IPS-NIHi7 (cell line): ENCODE data around the gene ARL5A.
"Not testable (repeated sequence)": the region's sequence is repeated elsewhere in the genome, so short reads cannot be mapped to it uniquely, and the experiment has no call there.

Experiments used
- DNase-seq: peaks from one replicate; pipeline ENCODE4 v3.0.0; 2012; ENCODE audit warnings: mixed read lengths; ENCODE audit errors: extremely low spot score

Gene ARL5A

DNA sequence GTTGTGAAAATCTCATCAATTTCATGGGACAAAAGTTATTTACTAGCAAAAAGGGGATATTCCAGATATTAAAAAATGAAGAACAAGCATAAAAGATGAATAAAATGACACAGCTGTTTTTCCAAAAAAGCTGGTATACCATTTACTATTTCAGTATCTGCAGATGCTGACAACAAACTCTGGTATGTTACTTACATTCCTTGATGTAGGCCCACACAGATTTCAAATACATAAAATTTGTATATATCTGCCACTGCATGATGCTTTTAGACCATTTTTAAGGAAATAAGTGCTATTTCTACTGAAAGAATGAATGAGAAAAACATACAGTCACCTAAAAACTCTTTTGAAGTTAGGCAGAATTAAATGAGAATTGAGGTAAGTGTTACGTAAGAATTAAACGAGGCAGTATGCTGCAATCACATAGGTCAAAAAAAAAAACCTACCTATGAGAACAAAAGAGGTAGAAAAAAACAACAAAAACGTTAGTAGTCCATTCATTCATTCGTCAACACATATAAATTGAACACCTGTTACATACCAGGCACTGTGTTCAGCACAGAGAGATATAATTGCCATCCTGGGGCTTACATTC lies 32.5 kb downstream of the ARL5A start:
- DNase-seq = no peak

DNA sequence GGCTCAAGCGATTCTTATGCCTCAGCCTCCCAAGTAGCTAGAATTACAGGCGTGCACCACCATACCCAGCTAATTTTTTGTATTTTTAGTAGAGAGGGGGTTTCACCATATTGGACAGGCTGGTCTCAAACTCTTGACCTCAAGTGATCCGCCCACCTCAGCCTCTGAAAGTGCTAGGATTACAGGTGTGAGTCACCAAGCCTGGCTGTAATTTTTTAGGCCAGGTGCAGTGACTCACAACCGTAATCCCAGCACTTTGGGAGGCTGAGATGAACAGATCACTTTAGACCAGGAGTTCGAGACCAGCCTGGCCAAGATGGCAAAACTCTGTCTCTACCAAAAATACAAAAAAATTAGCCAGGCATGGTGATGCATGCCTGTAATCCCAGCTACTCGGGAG lies 33.8 kb downstream of the ARL5A start:
- not testable (repeated sequence) for DNase-seq

DNA sequence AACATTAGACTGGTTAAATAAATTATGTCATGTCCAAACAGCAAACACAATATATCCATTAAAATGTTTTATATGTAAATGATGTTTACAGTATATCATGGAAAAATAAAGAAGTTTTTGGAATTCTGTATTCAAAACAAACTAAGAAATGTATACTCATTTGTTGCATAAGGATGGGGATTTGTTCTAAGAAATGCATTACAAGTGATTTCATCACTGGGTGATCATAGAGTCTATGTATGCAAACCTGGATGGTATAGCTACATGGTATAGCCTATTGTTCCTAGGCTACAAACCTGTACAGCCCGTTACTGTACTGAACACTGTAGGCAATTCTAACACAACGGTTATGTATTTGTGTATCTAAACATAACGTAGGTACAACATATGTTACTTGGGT lies 35.1 kb downstream of the ARL5A start:
- no peak for DNase-seq

- DNase-seq = no peak
Observed at GRCh38 chr2:151792589-151792988, 35.6 kb downstream of the ARL5A start.

DNA sequence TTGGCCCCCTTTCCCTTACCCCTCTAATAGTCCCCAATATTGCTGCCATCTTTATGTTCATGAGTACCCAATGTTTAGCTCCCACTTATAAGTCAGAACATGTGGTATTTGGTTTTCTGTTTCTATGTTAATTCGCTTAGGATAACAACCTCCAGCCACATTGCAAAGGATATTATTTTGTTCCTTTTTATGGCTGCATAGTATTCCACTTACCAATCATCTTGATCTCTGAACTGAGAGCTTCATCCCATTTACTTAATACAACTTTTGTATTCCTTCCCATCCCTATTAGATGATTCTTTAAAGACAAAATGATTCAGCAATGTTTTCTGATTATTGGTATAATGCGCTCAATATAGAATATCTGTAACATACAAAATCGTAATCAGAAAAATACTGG lies 36.7 kb downstream of the ARL5A start:
- DNase-seq = no peak

GRCh38 chr2:151790689-151791088 lies 37.5 kb downstream of the ARL5A start:
- DNase-seq = no peak

DNA sequence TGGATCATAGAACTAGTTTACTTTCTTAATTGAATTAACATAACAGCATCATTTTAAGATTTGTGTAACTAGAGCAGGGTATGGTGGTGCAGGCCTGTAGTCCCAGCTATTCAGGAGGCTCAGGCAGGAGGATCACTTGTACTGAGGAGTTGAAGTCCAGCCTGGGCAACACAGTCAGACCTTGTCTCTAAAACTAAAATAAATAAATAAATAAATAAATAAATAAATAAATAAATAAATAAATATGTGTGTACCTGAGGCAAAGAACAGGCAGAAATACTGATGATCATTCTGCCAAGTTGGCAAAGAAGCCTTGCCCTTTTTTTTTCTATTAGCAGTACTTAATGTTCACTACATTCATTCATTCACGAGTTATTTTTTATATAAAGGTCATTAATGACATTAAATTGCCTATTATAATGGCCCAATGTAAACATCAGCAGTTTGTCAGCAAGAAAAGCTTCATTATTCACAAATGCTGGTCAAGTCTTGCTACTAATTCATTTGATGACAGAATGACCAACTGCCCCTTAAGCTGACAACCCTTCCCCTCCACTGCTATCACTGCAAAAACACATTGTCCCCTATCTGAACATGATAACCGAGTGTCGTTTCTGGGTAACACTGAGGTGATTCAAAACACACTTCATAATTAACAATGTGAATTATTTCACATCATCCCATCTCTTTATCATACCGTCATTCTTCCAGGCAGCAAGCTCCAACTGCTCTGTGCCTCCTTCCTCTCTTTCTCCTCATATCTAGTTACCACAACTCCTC lies 39.0 kb downstream of the ARL5A start:
- DNase-seq = no peak

- DNase-seq = no peak
Observed at GRCh38 chr2:151786483-151786882, 41.7 kb downstream of the ARL5A start.

DNA sequence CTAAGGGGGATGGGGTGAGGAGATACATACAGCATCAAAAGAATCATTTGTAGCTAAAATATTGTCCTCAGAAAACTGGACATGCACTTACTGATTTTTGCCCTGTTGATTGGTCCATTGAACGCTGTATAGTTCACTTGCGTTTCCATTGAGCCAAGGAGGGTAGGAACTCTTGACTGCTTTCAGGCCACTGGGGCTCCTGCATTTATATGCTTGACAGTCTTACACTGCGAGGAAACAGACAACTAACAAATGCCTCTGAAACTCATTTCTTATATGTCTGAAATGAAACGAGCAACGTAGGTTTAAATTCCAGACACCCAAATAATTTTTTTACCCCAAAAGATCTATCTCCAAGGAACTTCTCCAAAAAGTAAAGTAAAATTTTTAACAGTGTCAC lies 42.1 kb downstream of the ARL5A start:
- no peak for DNase-seq

GRCh38 chr2:151783133-151783520 lies 45.1 kb downstream of the ARL5A start:
- no peak for DNase-seq

DNA sequence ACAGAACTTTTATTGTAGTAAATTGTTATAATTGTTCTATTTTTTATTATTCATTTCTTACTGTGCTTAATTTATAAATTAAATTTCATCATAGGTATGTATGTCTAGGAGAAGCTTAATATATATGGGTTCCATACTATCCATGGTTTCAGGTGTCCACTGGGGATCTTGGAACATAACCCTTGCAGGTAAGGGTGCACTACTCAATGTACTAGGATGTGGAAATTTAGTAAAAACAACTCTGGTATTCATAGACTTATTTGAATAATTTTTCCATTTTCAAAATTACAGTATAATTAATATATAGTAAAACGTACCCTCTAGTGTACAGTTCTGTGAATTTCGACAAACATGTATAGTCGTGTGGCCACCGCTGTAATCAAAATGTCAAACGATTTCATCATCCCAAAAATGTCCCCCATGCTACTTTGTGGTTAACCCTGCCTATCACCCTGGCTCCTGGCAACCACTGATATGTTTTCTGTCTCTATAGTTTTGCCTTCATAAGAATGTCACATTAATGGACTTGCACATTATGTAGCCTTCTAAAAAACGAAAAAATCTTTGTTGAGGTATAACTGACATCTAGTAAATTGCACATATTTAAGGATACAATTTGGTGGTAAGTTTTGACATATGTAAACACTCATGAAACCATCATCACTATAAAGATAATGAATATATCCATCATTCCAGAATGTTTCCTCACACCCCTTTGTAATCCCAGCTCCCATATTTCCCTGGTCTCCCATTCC lies 45.7 kb downstream of the ARL5A start:
- no peak for DNase-seq

- DNase-seq = no peak
Observed at GRCh38 chr2:151781642-151782041, 46.6 kb downstream of the ARL5A start.

DNA sequence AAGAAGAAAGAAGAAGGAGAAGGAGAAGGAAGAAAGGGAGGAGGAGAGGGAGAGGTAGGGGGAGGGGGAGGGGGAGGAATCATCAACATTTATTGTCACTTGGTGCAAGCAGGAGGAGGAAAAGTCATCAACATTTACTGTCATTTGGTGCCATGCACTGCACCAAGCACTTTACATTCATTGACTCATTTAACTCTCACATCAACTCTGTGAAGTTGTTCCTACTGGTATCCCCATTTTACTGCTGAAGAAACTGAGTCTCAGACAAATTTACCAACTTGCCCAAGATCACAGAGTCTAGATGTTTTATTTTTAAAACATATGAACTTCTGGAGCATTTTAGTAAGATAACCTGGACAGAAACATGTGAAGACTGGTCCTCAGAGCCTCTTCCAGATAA lies 47.3 kb downstream of the ARL5A start:
- DNase-seq = no peak

GRCh38 chr2:151777935-151778334 lies 50.3 kb downstream of the ARL5A start:
- no peak for DNase-seq

DNA sequence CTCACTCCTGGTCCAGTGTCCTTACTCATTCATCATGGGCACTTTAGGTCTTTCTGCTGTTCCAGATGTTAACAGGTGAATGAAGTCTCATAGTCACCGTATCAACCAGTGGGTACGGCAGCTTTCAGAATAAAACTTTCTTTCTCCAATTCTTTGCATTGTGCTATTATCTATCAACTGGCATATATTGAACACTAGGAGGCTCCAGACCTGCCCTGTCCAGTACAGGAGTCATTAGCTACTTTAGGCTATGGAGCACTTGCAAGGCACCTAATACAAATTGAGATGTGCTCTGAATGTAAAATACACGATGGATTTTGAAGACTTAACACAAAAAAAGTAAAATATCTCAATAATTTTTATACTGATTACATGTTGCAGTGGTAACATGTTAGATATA lies 50.7 kb downstream of the ARL5A start:
- DNase-seq = no peak

GRCh38 chr2:151776367-151776766 lies 51.9 kb downstream of the ARL5A start:
- DNase-seq = no peak

DNA sequence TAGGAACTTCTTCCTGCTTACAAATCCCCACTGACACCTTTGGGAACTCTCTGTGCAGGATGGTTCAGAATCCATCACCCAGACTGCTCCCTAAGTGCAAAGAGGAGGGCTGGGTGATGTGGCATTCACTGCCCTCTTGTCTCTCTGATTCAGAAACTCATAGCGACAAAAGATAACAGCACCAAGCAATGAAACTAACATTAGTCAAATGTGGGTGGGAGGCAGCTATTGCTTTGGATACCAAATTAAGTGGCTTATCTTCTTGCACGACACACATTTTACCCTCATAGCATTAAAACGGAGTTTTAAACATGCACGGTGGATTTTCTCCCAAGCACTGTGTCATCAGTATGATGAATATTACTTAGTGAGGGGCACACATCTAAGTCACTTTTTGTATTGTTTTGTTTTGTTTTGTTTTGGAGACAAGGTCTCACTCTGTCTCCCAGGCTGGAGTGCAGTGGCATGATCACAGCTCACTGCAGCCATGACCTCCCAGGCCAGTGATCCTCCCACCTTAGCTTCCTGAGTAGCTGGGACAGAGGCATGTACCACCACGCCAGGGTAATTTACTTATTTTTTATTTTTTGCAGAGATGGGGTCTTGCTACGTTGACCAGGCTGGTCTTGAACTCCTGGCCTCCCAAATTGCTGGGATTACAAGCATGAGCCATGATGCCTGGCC lies 53.0 kb downstream of the ARL5A start:
- no peak for DNase-seq

DNA sequence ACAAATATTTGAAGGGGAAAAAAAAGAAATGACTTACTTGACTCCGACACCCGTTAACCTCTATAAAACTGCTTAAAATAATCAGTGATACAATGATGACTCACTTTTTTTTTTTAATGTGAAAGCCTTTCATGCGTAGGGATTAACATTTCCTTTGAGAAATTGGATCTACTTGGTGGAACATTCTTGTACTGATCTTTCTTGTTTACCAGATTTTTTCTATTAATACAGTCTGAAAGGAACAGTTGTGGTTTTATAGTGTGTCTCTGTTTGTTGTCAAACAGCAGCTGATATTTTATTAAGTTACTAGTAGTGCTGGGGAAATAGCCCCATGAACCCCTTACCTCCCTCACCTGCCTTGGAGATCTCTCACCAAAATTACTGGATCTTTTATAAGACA lies 53.7 kb downstream of the ARL5A start:
- no peak for DNase-seq

DNA sequence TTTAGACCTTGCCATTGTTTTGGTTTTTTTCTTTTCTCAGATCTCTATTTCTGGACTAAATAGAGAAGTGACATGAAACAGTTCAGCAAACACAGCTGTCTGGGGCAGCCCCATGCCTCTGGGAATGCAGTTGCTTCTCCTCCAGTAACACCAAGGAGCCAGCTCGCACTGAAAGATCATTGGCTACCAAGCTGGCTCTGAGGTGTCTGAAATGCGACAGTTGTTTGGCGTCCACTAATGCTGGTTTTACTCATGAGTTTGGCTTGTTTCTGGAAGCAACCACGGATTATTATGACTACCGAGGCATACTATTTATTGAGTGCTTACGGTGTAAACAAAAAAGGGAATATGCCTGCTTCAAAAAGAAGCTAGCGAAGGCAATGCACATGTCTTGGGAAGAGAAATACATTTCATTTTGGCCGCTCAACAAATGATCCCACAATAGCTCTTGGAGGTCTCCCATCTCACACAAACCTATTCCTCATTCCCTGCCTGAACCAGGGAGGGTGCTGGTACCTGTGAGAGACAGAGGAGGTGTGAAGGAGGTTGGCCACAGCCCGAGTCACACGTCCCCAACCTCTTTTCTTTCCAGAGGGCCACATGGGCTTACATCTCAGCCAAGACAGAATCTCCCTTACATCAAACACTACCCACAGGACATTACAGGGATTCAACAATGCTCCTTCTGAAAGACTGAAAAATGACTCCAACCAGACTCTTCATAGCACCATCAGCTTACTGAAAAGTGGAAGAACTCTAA lies 56.4 kb downstream of the ARL5A start:
- DNase-seq = no peak

DNA sequence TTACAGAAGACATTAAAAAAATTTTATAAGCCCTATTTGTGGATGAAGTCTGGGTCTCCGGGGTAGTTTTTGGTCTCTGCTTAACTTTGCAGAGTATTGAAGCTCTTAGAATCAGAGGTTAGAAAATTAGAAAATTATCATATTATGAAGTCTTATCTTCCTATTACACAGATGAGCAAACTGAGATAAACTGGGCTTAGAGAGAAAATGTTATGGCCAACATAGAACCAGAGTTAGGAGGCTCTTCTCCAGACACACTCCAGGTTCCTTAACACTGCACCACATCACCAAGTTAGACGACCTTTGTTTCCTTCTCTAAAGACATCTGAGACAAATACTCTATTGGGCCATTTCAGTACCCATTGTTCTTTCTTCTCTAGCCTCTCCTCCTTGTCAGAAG lies 57.2 kb downstream of the ARL5A start:
- DNase-seq = no peak

DNA sequence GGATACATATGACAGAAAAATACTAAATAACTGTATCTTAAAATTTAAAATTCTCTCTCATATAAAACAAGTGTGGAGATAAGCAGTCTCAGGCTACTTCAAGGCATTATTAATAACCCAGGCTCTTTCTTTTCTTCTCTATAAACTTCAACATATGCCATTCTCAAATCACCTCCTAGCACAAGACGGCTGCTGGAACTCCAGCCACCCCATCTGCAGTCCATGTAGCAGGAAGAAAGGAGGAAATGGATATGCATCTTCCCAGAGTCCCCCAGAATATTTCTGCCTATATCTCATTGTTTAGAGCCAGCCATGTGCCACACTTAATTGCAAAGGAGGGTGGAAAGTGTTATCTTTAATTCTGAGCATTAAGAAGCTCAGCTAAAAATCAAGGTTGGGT lies 58.6 kb downstream of the ARL5A start:
- no peak for DNase-seq

- no peak for DNase-seq
Observed at GRCh38 chr2:151767536-151767935, 60.7 kb downstream of the ARL5A start.
